SK-N-SH treated with all-trans-retinoic acid at 6 μM for 48 hours (cell line): ENCODE data around the gene ZFP69.

Source experiments
- ATAC-seq: fragments of 200-7000 bp; cut with Tn5 transposase; 3 replicates; pipeline ENCODE4 v1.9.1; 2020; ENCODE audit warnings: mild to moderate bottlenecking, moderate library complexity
- ARNTL ChIP-seq: fragments of 450-650 bp; formaldehyde crosslinking; IDR thresholded peaks from 2 replicates; pipeline ENCODE4 v1.5.0; 2020; ENCODE audit warnings: low read depth, mild to moderate bottlenecking, moderate library complexity, borderline replicate concordance
- BACH2 ChIP-seq: fragments of 250-450 bp; sonication (Bioruptor Pico); IDR thresholded peaks from 2 replicates; pipeline ENCODE4 v1.9.0; 2021; ENCODE audit warnings: mild to moderate bottlenecking, borderline replicate concordance
- CREB5 ChIP-seq: fragments of 250-450 bp; sonication (Bioruptor Pico); IDR thresholded peaks from 2 replicates; pipeline ENCODE4 v1.5.1; 2020; ENCODE audit warnings: low read depth, mild to moderate bottlenecking, moderate library complexity
- CSDC2 ChIP-seq: fragments of 250-450 bp; sonication (Bioruptor Pico); IDR thresholded peaks from 2 replicates; pipeline ENCODE4 v1.5.0; 2020; ENCODE audit warnings: mild to moderate bottlenecking, moderate library complexity
- ESRRG ChIP-seq: fragments of 250-450 bp; sonication (Bioruptor Pico); IDR thresholded peaks from 2 replicates; pipeline ENCODE4 v1.6.1; 2021; ENCODE audit warnings: mild to moderate bottlenecking
- GLIS3 ChIP-seq: fragments of 250-450 bp; sonication (Bioruptor Pico); IDR thresholded peaks from 2 replicates; pipeline ENCODE4 v1.5.0; 2020; ENCODE audit warnings: mild to moderate bottlenecking, moderate library complexity
- ISL1 ChIP-seq: fragments of 250-450 bp; sonication (Bioruptor Pico); IDR thresholded peaks from 2 replicates; pipeline ENCODE4 v2.1.2; 2022; ENCODE audit warnings: mild to moderate bottlenecking, moderate library complexity
- PPARA ChIP-seq: fragments of 250-450 bp; sonication (Bioruptor Pico); IDR thresholded peaks from 2 replicates; pipeline ENCODE4 v1.5.0; 2020; ENCODE audit warnings: mild to moderate bottlenecking, borderline replicate concordance
- RARB ChIP-seq: fragments of 250-450 bp; sonication (Bioruptor Pico); IDR thresholded peaks from 2 replicates; pipeline ENCODE4 v1.8.0; 2021; ENCODE audit warnings: mild to moderate bottlenecking, moderate library complexity
- SNAI2 ChIP-seq: fragments of 250-450 bp; sonication (Bioruptor Pico); IDR thresholded peaks from 2 replicates; pipeline ENCODE4 v1.5.0; 2020; ENCODE audit warnings: mild to moderate bottlenecking, moderate library complexity
- TCF4 ChIP-seq: fragments of 250-450 bp; sonication (Bioruptor Pico); IDR thresholded peaks from 2 replicates; pipeline ENCODE4 v1.8.0; 2021; ENCODE audit warnings: mild to moderate bottlenecking, moderate library complexity, borderline replicate concordance
- TOX ChIP-seq: fragments of 250-450 bp; sonication (Bioruptor Pico); IDR thresholded peaks from 2 replicates; pipeline ENCODE4 v1.8.0; 2021; ENCODE audit warnings: mild to moderate bottlenecking, moderate library complexity, borderline replicate concordance
- TSHZ2 ChIP-seq: fragments of 250-450 bp; sonication (Bioruptor Pico); IDR thresholded peaks from 2 replicates; pipeline ENCODE4 v1.5.0; 2020; ENCODE audit warnings: mild to moderate bottlenecking, moderate library complexity
- ZC3H10 ChIP-seq: fragments of 250-450 bp; sonication (Bioruptor Pico); IDR thresholded peaks from 2 replicates; pipeline ENCODE4 v1.5.1; 2021; ENCODE audit warnings: mild to moderate bottlenecking, moderate library complexity
- ZFP3 ChIP-seq: fragments of 250-450 bp; sonication (Bioruptor Pico); IDR thresholded peaks from 2 replicates; pipeline ENCODE4 v1.5.0; 2020; ENCODE audit warnings: mild to moderate bottlenecking, moderate library complexity
- ZFP30 ChIP-seq: fragments of 450-650 bp; formaldehyde crosslinking; IDR thresholded peaks from 2 replicates; pipeline ENCODE4 v1.5.0; 2022; ENCODE audit warnings: mild to moderate bottlenecking, moderate library complexity
- ZNF565 ChIP-seq: fragments of 450-650 bp; formaldehyde crosslinking; conservative IDR thresholded peaks from 2 replicates; pipeline ENCODE4 v1.5.0; 2020; ENCODE audit warnings: low read depth, mild to moderate bottlenecking, moderate library complexity
- ZNF70 ChIP-seq: fragments of 450-650 bp; formaldehyde crosslinking; IDR thresholded peaks from 2 replicates; pipeline ENCODE4 v1.5.0; 2020; ENCODE audit warnings: mild to moderate bottlenecking, moderate library complexity
- ZNF8 ChIP-seq: fragments of 450-650 bp; formaldehyde crosslinking; IDR thresholded peaks from 2 replicates; pipeline ENCODE4 v1.5.0; 2020; ENCODE audit warnings: mild to moderate bottlenecking, moderate library complexity
- TF ChIP-seq, protein P1 (sequence below): fragments of 250-450 bp; sonication (Bioruptor Pico); IDR thresholded peaks from 2 replicates; pipeline ENCODE4 v1.8.0; 2020; ENCODE audit warnings: mild to moderate bottlenecking, moderate library complexity, borderline replicate concordance
- TF ChIP-seq, protein P2 (sequence below): fragments of 250-450 bp; sonication (Bioruptor Pico); IDR thresholded peaks from 2 replicates; pipeline ENCODE4 v1.5.1; 2021; ENCODE audit warnings: mild to moderate bottlenecking, moderate library complexity
- TF ChIP-seq, protein P3 (sequence below): fragments of 250-450 bp; sonication (Bioruptor Pico); IDR thresholded peaks from 2 replicates; pipeline ENCODE4 v1.8.0; 2021; ENCODE audit warnings: low read depth, mild to moderate bottlenecking, moderate library complexity, borderline replicate concordance

Gene ZFP69

DNA sequence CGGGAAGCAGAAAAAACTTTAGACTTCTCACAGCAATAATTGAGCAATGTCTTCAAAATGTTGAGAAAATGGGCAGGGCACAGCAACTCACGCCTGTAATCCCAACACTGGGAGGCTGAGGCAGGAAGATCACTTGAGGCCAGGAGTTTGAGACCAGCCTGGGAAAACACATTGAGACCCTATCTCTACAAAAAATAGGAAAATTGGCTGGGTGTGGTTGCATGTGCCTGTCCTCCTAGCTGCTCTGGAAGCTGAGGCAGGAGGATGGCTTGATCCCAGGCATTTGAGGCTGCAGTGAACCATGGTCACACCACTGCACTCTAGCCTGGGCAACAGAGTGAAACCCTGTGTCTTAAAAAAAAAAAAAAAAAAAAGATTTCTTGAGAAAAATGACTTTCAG is 7.8 kb upstream of the ZFP69 start:
- TF ChIP-seq ZNF565: no peak
- no peak for TF ChIP-seq TOX
- no peak for TF ChIP-seq ISL1 (CRISPR knock-in tag)
- no peak for TF ChIP-seq ESRRG
- no peak for TF ChIP-seq GLIS3 (CRISPR knock-in tag)
- TF ChIP-seq ZC3H10: no peak
- TF ChIP-seq ZNF70 (CRISPR knock-in tag): no peak
- TF ChIP-seq TSHZ2 (CRISPR knock-in tag): no peak
- TF ChIP-seq ARNTL (CRISPR knock-in tag): no peak
- no peak for TF ChIP-seq CREB5 (CRISPR knock-in tag)
- no peak for TF ChIP-seq ZNF8
- no peak for TF ChIP-seq TCF4
- TF ChIP-seq ZFP3 (CRISPR knock-in tag): no peak
- TF ChIP-seq, protein P1, sequence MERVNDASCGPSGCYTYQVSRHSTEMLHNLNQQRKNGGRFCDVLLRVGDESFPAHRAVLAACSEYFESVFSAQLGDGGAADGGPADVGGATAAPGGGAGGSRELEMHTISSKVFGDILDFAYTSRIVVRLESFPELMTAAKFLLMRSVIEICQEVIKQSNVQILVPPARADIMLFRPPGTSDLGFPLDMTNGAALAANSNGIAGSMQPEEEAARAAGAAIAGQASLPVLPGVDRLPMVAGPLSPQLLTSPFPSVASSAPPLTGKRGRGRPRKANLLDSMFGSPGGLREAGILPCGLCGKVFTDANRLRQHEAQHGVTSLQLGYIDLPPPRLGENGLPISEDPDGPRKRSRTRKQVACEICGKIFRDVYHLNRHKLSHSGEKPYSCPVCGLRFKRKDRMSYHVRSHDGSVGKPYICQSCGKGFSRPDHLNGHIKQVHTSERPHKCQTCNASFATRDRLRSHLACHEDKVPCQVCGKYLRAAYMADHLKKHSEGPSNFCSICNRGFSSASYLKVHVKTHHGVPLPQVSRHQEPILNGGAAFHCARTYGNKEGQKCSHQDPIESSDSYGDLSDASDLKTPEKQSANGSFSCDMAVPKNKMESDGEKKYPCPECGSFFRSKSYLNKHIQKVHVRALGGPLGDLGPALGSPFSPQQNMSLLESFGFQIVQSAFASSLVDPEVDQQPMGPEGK (CRISPR knock-in tag): no peak
- TF ChIP-seq BACH2 (CRISPR knock-in tag): no peak
- no peak for ATAC-seq

GRCh38 chr1:40475268-40475667 is 1.8 kb upstream of the ZFP69 start:
- no peak for ATAC-seq
- peak; percentile 99 for TF ChIP-seq ZFP30 (CRISPR knock-in tag)
- no peak for TF ChIP-seq PPARA (CRISPR knock-in tag)
- TF ChIP-seq, all 23 proteins: peak for 1

GRCh38 chr1:40477678-40478053 is 576 bp downstream of the ZFP69 start:
- ATAC-seq: peak; percentile 75
- TF ChIP-seq RARB (CRISPR knock-in tag) (no peak), ZFP3 (CRISPR knock-in tag) (peak; percentile 91)

DNA sequence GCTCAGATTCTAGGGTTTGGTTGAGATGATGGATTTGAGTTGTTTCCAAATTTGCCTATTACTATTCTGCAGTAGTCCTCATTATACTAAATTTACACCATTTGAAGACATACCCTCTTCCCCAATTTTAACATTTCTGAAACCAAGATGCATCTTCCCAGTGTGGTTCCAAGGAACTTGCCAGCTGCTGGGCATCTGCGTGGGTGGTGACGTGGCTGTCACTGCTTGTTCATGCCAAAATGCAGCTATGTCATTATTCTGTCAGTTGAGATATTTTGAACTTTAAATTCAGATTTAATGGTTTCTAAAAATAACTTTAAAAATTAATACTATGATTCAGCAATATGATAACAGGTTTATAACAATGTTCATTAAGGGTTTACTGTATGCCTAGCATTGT is 1.2 kb downstream of the ZFP69 start:
- no peak for ATAC-seq
- TF ChIP-seq PPARA (CRISPR knock-in tag): no peak
- TF ChIP-seq, protein P2, sequence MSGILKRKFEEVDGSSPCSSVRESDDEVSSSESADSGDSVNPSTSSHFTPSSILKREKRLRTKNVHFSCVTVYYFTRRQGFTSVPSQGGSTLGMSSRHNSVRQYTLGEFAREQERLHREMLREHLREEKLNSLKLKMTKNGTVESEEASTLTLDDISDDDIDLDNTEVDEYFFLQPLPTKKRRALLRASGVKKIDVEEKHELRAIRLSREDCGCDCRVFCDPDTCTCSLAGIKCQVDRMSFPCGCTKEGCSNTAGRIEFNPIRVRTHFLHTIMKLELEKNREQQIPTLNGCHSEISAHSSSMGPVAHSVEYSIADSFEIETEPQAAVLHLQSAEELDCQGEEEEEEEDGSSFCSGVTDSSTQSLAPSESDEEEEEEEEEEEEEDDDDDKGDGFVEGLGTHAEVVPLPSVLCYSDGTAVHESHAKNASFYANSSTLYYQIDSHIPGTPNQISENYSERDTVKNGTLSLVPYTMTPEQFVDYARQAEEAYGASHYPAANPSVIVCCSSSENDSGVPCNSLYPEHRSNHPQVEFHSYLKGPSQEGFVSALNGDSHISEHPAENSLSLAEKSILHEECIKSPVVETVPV: no peak
- TF ChIP-seq, protein P3, sequence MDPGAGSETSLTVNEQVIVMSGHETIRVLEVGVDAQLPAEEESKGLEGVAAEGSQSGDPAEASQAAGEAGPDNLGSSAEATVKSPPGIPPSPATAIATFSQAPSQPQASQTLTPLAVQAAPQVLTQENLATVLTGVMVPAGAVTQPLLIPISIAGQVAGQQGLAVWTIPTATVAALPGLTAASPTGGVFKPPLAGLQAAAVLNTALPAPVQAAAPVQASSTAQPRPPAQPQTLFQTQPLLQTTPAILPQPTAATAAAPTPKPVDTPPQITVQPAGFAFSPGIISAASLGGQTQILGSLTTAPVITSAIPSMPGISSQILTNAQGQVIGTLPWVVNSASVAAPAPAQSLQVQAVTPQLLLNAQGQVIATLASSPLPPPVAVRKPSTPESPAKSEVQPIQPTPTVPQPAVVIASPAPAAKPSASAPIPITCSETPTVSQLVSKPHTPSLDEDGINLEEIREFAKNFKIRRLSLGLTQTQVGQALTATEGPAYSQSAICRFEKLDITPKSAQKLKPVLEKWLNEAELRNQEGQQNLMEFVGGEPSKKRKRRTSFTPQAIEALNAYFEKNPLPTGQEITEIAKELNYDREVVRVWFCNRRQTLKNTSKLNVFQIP: no peak
- TF ChIP-seq ZFP3 (CRISPR knock-in tag): no peak
- no peak for TF ChIP-seq SNAI2 (CRISPR knock-in tag)
- no peak for TF ChIP-seq CSDC2 (CRISPR knock-in tag)
- no peak for TF ChIP-seq ISL1 (CRISPR knock-in tag)
- TF ChIP-seq ZFP30 (CRISPR knock-in tag): no peak
- no peak for TF ChIP-seq ZC3H10
- no peak for TF ChIP-seq ZNF70 (CRISPR knock-in tag)
- no peak for TF ChIP-seq GLIS3 (CRISPR knock-in tag)
- TF ChIP-seq, protein P1 (CRISPR knock-in tag): no peak
- TF ChIP-seq TCF4: no peak
- TF ChIP-seq, all 23 proteins: peak for 0
